Measurements from ENCODE around the gene GOLT1A.

GOLT1A gene

DNA sequence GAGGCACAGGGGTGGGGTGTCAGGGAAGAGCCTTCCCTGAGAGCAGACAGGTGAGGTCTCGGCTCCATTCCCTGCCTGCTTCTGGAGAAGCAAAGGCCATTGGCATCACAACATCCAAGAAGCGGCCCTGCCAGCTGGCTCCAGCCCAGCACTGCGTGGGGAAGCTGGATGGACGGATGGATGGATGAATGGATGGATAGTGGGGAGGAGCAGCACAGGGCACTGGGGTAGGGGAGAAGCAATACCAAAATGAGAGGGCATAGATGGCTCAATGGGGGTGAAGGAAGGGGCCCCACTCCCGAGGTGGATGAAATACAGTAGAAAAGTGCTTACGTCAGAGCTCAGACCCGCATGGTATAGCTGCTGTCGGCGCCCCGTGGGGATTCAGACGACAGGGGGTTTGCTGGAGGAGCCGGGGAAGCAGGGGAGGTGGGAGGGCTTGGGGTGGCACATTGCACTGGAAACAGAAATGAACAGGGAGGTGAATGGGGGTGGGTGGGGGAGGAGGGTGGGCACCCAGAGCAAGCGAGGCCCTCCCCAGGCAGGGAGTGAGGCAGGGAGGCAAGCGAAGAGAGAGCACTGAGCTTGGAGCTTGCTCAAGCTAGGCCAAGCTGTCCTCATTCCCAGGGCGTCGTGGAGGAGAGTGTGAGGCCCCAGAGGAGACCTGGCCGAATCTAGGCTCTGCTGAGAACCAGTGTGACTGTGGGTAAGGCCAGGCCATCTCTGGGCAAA lies 9.5 kb upstream of the GOLT1A start:
- no peak overlapping the region for H3K4me3 ChIP-seq (ENCODE audit: low read depth, low read length)
- TF ChIP-seq, protein P1, sequence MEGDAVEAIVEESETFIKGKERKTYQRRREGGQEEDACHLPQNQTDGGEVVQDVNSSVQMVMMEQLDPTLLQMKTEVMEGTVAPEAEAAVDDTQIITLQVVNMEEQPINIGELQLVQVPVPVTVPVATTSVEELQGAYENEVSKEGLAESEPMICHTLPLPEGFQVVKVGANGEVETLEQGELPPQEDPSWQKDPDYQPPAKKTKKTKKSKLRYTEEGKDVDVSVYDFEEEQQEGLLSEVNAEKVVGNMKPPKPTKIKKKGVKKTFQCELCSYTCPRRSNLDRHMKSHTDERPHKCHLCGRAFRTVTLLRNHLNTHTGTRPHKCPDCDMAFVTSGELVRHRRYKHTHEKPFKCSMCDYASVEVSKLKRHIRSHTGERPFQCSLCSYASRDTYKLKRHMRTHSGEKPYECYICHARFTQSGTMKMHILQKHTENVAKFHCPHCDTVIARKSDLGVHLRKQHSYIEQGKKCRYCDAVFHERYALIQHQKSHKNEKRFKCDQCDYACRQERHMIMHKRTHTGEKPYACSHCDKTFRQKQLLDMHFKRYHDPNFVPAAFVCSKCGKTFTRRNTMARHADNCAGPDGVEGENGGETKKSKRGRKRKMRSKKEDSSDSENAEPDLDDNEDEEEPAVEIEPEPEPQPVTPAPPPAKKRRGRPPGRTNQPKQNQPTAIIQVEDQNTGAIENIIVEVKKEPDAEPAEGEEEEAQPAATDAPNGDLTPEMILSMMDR (IDR thresholded peaks at IDR 0.05; ENCODE audit: low read depth, low read length) = no peak

DNA sequence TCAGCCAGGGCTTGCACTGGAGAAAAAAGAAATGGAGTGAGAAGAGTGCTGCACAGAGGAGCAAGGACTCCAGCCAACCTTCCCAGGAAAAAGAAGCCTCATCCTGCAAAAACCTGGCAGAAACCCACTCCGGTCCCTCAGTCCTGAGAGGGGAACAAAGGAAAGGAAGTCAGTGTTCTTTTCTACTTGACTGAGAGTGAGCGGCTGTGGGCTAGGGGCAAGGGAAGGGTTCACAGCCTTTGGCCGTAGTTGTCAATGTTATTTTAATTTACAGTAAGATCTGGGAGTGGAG lies 8.9 kb upstream of the GOLT1A start:
- no peak overlapping the region for H3K4me3 ChIP-seq (ENCODE audit: low read depth, low read length)
- TF ChIP-seq, protein P1 (IDR thresholded peaks at IDR 0.05; ENCODE audit: low read depth, low read length) = no peak

DNA sequence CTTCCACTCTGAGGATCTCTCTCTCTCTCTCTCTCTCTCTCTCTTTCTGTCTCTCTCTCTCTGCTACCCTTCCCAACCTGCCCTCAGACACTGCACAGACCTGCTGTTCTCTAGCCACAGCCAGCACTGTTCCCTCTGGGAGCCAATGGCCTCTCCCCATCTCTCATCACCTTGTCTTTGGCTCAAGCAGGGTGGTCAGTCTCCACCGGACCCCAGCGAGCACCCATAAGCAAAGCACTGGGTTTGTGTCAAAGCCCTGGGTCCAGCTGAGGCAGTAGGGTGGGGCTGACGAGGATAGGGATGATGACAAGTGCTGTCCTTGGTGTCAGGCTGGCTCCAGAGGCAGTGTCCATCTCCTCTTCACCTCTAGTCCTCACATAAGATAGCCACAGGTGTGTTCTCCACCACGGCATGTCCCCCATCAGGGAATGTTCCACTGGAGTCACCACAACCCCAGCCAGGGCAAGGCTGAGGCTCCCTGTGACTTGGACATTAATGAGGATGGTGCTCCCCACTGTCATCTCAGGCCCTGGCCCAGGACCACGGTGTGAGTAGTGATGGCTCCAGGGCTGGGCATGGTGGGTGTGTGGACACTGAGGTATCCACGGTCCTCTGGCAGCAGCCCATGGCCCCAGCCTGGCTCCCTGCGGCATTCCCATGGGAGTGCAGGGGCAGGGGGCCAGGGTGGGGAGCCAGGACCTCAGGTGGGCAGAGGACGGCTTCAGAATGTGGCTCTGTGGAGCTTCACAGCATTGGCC lies 8.4 kb upstream of the GOLT1A start:
- H3K4me3 ChIP-seq (ENCODE audit: low read depth, low read length) = no peak overlapping the region
- TF ChIP-seq, protein P1 (IDR thresholded peaks at IDR 0.05; ENCODE audit: low read depth, low read length) = no peak

DNA sequence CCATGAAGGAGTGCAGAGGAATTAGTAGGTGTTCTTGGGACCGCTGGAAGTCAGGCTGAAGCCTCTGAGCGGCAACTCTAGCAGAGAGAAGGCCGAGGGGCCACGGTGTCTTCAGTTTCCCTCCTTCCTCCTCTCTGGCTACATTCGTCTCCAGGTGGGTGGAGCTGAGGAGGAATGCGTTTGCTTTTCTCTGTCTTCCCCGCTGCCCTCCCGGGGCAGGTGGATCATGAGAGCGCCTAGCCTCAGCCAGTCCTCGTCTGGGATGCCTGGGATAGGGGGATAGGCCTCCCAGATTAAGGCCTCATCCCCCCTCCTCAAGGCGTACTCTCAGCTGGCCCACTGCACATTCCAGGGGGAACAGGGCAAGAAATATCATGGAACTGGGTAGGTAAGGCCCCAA lies 7.5 kb upstream of the GOLT1A start:
- TF ChIP-seq, protein P1 (IDR thresholded peaks at IDR 0.05; ENCODE audit: low read depth, low read length) = no peak
- H3K4me3 ChIP-seq (ENCODE audit: low read depth, low read length) = no peak overlapping the region

DNA sequence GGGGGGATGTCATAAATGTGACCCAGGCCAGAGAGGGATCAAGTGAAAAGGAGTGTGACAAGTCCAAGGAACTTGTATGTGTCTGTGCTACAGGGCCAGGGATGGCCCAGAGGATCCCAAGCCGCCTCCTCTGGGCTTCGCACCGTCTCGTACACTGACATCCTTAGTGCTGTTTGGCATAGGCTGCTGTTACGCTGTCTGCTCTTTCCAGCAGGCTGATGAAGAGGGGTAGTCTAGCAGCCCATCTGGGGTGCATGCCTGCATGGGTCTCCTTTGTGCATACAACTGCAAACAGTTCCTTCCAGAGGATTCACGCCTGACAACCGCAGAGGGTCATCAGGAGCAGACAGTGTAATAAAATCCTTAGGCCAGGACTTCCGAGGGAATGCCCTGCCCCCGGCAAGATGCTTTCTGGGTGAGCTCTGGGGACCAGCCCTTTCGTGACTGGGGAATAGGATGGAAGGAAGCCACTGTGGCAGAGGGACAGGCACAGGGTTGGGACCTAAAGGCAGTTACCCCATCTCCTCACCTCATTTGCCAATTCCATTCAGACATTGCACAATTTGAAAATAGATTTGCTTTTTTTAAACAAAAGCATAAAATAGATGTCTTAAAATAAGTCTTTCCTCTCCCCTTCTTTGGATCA lies 6.3 kb upstream of the GOLT1A start:
- H3K4me3 ChIP-seq (ENCODE audit: low read depth, low read length) = no peak overlapping the region
- TF ChIP-seq, protein P1 (IDR thresholded peaks at IDR 0.05; ENCODE audit: low read depth, low read length) = no peak

DNA sequence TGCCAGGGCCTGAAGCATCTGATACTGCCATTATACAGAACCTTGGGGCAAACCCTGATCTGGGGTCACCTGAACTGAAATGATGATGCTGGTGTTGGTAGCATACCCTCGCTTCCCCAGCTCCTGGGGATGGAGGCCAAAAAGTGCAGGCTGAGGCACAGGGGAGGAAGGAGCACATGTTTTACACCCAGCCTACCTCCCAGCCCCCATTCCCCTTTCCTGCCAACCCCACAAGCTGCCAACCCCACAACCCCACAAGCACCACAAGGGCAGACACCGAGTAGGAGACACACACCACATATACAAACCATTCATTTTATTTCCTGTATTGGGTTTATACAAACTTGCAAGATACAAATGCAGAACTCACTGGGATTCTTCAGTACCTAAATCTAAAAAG lies 4.8 kb upstream of the GOLT1A start:
- H3K4me3 ChIP-seq (ENCODE audit: low read depth, low read length) = no peak overlapping the region
- TF ChIP-seq, protein P1 (IDR thresholded peaks at IDR 0.05; ENCODE audit: low read depth, low read length) = no peak

DNA sequence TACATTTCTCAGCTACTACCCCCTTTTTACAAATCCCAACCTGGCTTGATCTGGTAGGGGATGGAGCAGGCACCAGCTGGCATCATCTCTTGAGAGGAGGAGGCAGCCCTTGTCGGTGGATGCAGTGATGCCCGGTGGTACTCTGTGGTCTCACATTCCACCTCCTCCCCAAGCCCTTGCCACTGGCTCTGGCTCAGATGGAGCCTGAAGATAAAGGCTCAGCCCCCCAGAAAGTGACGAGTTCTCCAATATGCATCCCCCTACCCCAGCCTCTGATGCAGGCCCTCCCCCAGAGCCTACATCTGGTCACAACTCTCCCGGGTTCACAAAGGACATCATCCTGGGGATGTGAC lies 3.8 kb upstream of the GOLT1A start:
- no peak overlapping the region for H3K4me3 ChIP-seq (ENCODE audit: low read depth, low read length)
- TF ChIP-seq, protein P1 (IDR thresholded peaks at IDR 0.05; ENCODE audit: low read depth, low read length) = no peak
